Activated B cell treated with CpG ODN at 0.5 μM for 24 hours (primary cell): Measurements from ENCODE around the gene USP22. TPM values are rescaled to one million over a fixed set of nuclear protein-coding genes. Genes with fewer than 3 reads are reported as not detected.

Experiments
- ATAC-seq: fragments of 200-7000 bp; cut with Tn5 transposase; one replicate; pipeline ENCODE4 v1.10.0; 2021; ENCODE audit warnings: low read depth, mild to moderate bottlenecking, moderate library complexity
- CTCF ChIA-PET: fragments of 350-600 bp; sonication (Branson Sonifier 250); formaldehyde crosslinking; loops from one replicate; lab custom pipeline; 2021; ENCODE audit warnings: antibody characterized with exemption; lab: Charles Lee
- POLR2A ChIA-PET: fragments of 350-600 bp; sonication (Branson Sonifier 250); formaldehyde crosslinking; loops from one replicate; lab custom pipeline; 2021; ENCODE audit warnings: antibody characterized with exemption; lab: Charles Lee
- DNase-seq: peaks from one replicate; pipeline ENCODE4 v3.0.0; 2022
- H3K27ac Mint-ChIP-seq: one replicate; pipeline ENCODE4 v1.8.0; 2020; ENCODE audit warnings: mixed read lengths
- H3K27me3 Mint-ChIP-seq: one replicate; pipeline ENCODE4 v1.8.0; 2021; ENCODE audit warnings: mixed read lengths
- H3K36me3 Mint-ChIP-seq: one replicate; pipeline ENCODE4 v1.8.0; 2021; ENCODE audit warnings: low read depth, mixed read lengths
- H3K4me1 Mint-ChIP-seq: one replicate; pipeline ENCODE4 v1.8.0; 2021; ENCODE audit warnings: mixed read lengths
- H3K4me3 Mint-ChIP-seq: one replicate; pipeline ENCODE4 v1.8.0; 2020; ENCODE audit warnings: mild to moderate bottlenecking, mixed read lengths
- H3K9me3 Mint-ChIP-seq: one replicate; pipeline ENCODE4 v1.8.0; 2020; ENCODE audit warnings: mixed read lengths
- intact Hi-C: fragments of 100-400 bp; cut with micrococcal nuclease; formaldehyde crosslinking; loops from one replicate; pipeline ENCODE4 v1.15.1; 2024
- total RNA-seq: library from RNA; stranded (reverse); gene quantifications from 2 replicates; pipeline ENCODE4 v1.2.3, GENCODE V29; 2022
- TF ChIP-seq, protein P1 (sequence below): fragments of 200-600 bp; IDR thresholded peaks from one replicate; pipeline ENCODE4 v1.8.0; 2022; ENCODE audit warnings: antibody characterized with exemption, mild to moderate bottlenecking

Gene USP22
- total RNA-seq, 1 donor from 2014 or later, result 156 TPM

DNA sequence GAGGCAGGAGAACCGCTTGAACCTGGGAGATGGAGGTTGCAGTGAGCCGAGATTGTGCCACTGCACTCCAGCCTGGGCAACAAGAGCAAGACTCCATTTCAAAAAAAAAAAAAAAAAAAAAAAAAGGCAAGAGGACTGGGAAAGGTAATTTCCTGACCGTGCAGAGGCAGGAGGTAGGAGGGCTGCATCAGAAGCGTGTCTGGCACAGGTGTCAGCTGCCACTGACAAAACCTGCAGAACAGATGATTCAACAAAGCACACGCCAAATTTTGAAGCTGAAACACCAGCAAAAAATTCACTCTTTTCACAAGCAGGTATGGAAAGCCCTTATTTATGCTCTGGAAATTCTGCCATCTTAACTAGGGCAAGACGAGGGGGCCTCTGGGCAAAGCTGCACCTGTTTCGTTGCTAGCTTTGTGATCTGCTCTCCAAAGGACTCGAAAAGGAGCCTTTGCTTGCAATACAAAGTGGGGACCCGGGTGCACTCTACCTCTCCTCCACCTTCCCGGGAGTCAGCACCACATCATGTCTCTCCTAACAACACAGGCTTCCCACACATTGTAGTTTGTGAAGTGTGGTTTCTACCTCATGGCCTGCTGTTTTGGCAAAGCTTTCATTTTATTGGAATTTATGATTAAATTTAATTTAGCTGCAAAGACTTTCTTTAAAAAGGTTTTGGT, 33.7 kb downstream of the USP22 start:
- H3K9me3 Mint-ChIP-seq, result no peaks in the 10 kb centered on the region
- H3K4me3 Mint-ChIP-seq, result no peak overlapping the region
- DNase-seq (no peak), ATAC-seq (no peak)
- TF ChIP-seq, protein P1, sequence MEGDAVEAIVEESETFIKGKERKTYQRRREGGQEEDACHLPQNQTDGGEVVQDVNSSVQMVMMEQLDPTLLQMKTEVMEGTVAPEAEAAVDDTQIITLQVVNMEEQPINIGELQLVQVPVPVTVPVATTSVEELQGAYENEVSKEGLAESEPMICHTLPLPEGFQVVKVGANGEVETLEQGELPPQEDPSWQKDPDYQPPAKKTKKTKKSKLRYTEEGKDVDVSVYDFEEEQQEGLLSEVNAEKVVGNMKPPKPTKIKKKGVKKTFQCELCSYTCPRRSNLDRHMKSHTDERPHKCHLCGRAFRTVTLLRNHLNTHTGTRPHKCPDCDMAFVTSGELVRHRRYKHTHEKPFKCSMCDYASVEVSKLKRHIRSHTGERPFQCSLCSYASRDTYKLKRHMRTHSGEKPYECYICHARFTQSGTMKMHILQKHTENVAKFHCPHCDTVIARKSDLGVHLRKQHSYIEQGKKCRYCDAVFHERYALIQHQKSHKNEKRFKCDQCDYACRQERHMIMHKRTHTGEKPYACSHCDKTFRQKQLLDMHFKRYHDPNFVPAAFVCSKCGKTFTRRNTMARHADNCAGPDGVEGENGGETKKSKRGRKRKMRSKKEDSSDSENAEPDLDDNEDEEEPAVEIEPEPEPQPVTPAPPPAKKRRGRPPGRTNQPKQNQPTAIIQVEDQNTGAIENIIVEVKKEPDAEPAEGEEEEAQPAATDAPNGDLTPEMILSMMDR, result no peak
- H3K27me3 Mint-ChIP-seq, result no peaks in the 10 kb centered on the region
- H3K4me1 Mint-ChIP-seq, result peaks cover 5% of the 10 kb centered on the region
- intact Hi-C loops, result no loop called here
- H3K27ac Mint-ChIP-seq, result no peak overlapping the region
- H3K36me3 Mint-ChIP-seq, result peaks cover 93% of the 10 kb centered on the region
- CTCF ChIA-PET, result no interaction called here
- POLR2A ChIA-PET, result interaction anchor here (0.7 kb wide), 1 partner anchor 14 kb away, joined by 6 read pairs; no protein-coding TSS in a partner anchor

DNA sequence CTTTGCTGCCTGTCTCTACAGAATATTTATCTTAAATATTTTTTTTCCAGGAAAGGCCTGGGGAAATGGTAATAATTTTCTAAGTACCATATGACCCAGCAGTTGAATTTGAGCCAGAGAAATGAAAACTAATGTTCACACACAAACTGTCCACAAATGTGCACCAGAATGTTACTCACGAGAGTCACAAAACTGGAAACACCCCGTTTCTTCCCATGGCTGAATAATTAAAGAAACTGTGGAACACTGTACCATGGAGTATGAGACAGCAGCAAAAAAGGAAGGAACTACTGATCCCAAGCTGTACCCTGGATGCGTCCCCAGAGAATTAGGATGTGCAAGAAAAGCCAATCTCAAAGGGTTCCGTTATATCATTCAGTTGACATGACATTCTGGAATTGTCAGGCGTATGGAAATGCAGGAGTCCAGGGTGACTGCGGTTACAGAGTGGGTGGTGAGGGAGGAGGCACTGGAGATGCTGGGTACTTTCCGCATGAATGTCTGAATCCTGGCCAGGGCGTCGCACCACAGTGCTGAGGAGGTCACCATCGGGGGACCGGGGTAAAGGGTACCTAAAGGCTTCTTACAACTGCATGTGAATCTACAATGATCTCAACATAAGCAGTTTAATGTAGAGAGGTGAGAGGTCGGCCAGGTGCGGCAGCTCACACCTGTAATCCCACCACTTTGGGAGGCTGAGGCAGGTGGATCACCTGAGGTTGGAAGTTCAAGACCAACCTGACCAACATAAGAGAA, 34.5 kb downstream of the USP22 start:
- DNase-seq, result no peak
- Mint-ChIP-seq H3K9me3 (no peaks in the 10 kb centered on the region), H3K27ac (no peak overlapping the region), H3K36me3 (peaks cover 95% of the 10 kb centered on the region), H3K4me3 (no peak overlapping the region), H3K27me3 (no peaks in the 10 kb centered on the region), H3K4me1 (peaks cover 5% of the 10 kb centered on the region)
- no peak for ATAC-seq
- ChIA-PET CTCF (no interaction called here), POLR2A (no interaction called here)
- TF ChIP-seq, protein P1, result no peak
- intact Hi-C loops, result no loop called here

DNA sequence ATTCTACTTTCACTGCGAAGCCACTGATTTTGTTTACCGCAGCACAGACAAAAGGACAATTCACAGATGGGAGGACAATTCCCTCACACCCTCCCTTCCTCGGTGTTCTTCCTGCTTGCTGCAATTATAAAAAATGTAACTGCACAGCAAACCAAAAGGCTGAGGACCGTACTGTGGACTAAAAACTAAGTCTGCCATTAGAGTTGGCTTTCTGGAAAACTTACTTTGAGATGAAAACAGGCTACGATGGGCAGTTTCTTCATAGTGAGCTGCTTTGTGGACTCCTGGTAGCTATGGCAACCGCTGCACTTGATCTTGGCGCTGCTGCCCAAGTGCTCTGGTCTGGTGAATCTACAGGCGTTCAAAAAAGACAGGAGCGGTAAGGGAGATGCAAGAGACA, 35.2 kb downstream of the USP22 start:
- DNase-seq, result no peak
- intact Hi-C loops, result no loop called here
- no peak for ATAC-seq
- Mint-ChIP-seq H3K4me3 (no peak overlapping the region), H3K36me3 (peaks cover 95% of the 10 kb centered on the region), H3K27ac (no peak overlapping the region), H3K27me3 (no peaks in the 10 kb centered on the region), H3K9me3 (no peaks in the 10 kb centered on the region), H3K4me1 (peaks cover 4% of the 10 kb centered on the region)
- TF ChIP-seq, protein P1, result no peak
- POLR2A ChIA-PET, result no interaction called here
- CTCF ChIA-PET, result no interaction called here

DNA sequence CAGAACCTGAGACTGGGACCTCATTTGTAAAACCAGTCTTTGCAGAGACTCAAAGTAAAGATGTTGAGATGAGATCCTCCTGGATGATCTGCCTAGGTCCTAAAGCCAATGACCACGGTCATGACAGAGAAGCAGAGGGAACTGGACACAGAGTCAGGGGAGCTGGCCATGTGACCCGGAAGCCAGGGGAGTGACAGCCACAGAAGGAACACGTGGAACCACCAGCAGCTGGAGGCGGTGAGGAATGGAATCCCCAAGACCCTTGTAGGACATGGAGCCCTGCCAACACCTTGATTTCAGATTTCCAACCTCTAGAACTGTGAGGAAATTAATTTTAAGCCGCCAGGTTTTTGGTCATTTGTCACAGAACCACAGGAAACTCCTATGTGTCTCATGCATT, 37.0 kb downstream of the USP22 start:
- H3K36me3 Mint-ChIP-seq, result peaks cover 95% of the 10 kb centered on the region
- ChIA-PET CTCF (no interaction called here), POLR2A (no interaction called here)
- DNase-seq, result no peak
- no peaks in the 10 kb centered on the region for H3K27me3 Mint-ChIP-seq
- H3K9me3 Mint-ChIP-seq, result no peaks in the 10 kb centered on the region
- TF ChIP-seq, protein P1, result no peak
- H3K4me1 Mint-ChIP-seq, result peaks cover 3% of the 10 kb centered on the region
- no peak for ATAC-seq
- intact Hi-C loops, result no loop called here
- no peak overlapping the region for H3K4me3 Mint-ChIP-seq
- no peak overlapping the region for H3K27ac Mint-ChIP-seq

DNA sequence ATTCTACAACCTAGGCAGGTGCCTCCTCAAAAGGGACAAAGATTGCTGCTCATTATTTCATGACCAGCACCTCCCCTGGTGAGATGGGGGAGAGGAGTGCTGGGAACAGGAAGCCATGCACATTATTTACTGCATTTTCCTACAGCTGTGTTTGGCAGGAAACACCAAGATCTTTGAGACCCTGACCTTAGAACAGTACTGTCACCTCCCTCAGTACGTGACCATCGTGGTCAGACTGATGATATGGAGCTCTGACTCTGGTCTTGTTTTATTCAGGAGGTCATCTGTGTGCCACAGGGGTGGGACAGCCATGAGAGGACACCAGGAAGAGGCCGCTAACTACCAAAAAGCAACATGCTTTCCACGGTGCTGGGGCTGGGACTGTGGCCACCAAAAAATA, 37.4 kb downstream of the USP22 start:
- Mint-ChIP-seq H3K4me1 (no peaks in the 10 kb centered on the region), H3K36me3 (peaks cover 94% of the 10 kb centered on the region), H3K27ac (no peak overlapping the region), H3K4me3 (no peak overlapping the region), H3K27me3 (no peaks in the 10 kb centered on the region), H3K9me3 (no peaks in the 10 kb centered on the region)
- TF ChIP-seq, protein P1, result no peak
- intact Hi-C loops, result no loop called here
- CTCF ChIA-PET, result no interaction called here
- no peak for DNase-seq
- ATAC-seq, result no peak
- POLR2A ChIA-PET, result no interaction called here
